ENCODE results near the gene PKP1.

DNA sequence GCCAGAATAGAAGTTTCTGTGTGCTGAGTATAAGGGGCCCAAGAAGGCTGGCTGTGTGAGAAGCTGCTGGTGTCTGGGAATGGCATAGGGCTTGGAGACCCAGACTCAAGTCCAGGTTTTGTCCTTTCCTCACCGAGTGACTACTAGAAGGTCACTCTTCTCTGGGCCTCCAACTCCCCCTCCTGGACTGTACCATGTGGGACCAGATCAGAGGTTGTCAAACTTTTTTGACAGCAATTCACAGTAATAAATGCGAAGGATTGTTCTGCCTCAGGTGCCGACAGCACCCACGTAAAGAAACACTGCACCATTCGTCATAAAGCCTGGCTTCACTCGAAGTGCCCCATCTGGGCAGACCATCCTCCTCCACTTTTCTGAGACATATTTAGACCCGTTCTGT is 29.0 kb downstream of the PKP1 start:
- TF ChIP-seq EZH2 (IDR thresholded peaks at IDR 0.05; ENCODE audit: low read depth, unreplicated experiment) (no peak), JUNB (IDR thresholded peaks at IDR 0.05; ENCODE audit: unreplicated experiment) (no peak), POLR2AphosphoS5 (IDR thresholded peaks at IDR 0.05; ENCODE audit: low read depth) (no peak), EZH2phosphoT487 (IDR thresholded peaks at IDR 0.05; ENCODE audit: unreplicated experiment) (no peak), CREB1 (CRISPR knock-in tag; IDR thresholded peaks at IDR 0.05; ENCODE audit: low read depth) (no peak), ZNF114 (CRISPR knock-in tag; IDR thresholded peaks at IDR 0.05) (no peak), STAT1 (IDR thresholded peaks at IDR 0.05; ENCODE audit: unreplicated experiment) (no peak)
- TF ChIP-seq, protein P1, sequence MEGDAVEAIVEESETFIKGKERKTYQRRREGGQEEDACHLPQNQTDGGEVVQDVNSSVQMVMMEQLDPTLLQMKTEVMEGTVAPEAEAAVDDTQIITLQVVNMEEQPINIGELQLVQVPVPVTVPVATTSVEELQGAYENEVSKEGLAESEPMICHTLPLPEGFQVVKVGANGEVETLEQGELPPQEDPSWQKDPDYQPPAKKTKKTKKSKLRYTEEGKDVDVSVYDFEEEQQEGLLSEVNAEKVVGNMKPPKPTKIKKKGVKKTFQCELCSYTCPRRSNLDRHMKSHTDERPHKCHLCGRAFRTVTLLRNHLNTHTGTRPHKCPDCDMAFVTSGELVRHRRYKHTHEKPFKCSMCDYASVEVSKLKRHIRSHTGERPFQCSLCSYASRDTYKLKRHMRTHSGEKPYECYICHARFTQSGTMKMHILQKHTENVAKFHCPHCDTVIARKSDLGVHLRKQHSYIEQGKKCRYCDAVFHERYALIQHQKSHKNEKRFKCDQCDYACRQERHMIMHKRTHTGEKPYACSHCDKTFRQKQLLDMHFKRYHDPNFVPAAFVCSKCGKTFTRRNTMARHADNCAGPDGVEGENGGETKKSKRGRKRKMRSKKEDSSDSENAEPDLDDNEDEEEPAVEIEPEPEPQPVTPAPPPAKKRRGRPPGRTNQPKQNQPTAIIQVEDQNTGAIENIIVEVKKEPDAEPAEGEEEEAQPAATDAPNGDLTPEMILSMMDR (conservative IDR thresholded peaks at IDR 0.05; ENCODE audit: low read depth in 2 of 2), result 0 out of 4 replicates have a peak, but pooled peaks of 1 of the 2 experiments have one; percentile 2
- TF ChIP-seq, protein P2, sequence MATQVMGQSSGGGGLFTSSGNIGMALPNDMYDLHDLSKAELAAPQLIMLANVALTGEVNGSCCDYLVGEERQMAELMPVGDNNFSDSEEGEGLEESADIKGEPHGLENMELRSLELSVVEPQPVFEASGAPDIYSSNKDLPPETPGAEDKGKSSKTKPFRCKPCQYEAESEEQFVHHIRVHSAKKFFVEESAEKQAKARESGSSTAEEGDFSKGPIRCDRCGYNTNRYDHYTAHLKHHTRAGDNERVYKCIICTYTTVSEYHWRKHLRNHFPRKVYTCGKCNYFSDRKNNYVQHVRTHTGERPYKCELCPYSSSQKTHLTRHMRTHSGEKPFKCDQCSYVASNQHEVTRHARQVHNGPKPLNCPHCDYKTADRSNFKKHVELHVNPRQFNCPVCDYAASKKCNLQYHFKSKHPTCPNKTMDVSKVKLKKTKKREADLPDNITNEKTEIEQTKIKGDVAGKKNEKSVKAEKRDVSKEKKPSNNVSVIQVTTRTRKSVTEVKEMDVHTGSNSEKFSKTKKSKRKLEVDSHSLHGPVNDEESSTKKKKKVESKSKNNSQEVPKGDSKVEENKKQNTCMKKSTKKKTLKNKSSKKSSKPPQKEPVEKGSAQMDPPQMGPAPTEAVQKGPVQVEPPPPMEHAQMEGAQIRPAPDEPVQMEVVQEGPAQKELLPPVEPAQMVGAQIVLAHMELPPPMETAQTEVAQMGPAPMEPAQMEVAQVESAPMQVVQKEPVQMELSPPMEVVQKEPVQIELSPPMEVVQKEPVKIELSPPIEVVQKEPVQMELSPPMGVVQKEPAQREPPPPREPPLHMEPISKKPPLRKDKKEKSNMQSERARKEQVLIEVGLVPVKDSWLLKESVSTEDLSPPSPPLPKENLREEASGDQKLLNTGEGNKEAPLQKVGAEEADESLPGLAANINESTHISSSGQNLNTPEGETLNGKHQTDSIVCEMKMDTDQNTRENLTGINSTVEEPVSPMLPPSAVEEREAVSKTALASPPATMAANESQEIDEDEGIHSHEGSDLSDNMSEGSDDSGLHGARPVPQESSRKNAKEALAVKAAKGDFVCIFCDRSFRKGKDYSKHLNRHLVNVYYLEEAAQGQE (IDR thresholded peaks at IDR 0.05; ENCODE audit: unreplicated experiment), result no peak
